GM12874 (cell line): Measurements from ENCODE around the gene CX3CL1.

ENCODE experiments used
- CTCF ChIP-seq: IDR thresholded peaks from 2 replicates; pipeline ENCODE4 v1.5.1; 2011; ENCODE audit warnings: low read depth, mild to moderate bottlenecking, control low read depth, low read length, moderate library complexity; ENCODE audit not compliant: insufficient read depth

CX3CL1 gene

GRCh38 chr16:57394444-57394843 lies 22.2 kb downstream of the CX3CL1 start:
- TF ChIP-seq CTCF: no peak

- no peak for TF ChIP-seq CTCF
Observed at GRCh38 chr16:57395026-57395425, 22.7 kb downstream of the CX3CL1 start.

- TF ChIP-seq CTCF: no peak
Observed at GRCh38 chr16:57396786-57397185, 24.5 kb downstream of the CX3CL1 start.

- no peak for TF ChIP-seq CTCF
Observed at GRCh38 chr16:57401943-57402640, 29.8 kb downstream of the CX3CL1 start.

- no peak for TF ChIP-seq CTCF
Observed at GRCh38 chr16:57403965-57404817, 31.9 kb downstream of the CX3CL1 start, which contains the start of gene CCL17. Gene CCL17, plus strand, starts transcription at chr16:57404767. Its CDS starts 9,166 bp downstream, at chr16:57413933.

- TF ChIP-seq CTCF: no peak
Observed at GRCh38 chr16:57405097-57405496, 32.8 kb downstream of the CX3CL1 start.

GRCh38 chr16:57406881-57407280 lies 34.6 kb downstream of the CX3CL1 start:
- no peak for TF ChIP-seq CTCF
